Measurements from ENCODE around the gene HMOX2.

HMOX2 gene

GRCh38 chr16:4481963-4482362, 5.8 kb downstream of the HMOX2 start:
- no peak overlapping the region for H3K27ac ChIP-seq (ENCODE audit: low read length)
- no peak overlapping the region for H3K4me2 ChIP-seq (ENCODE audit: insufficient read depth, low read length)
- TF ChIP-seq CTCF (IDR thresholded peaks at IDR 0.05; ENCODE audit: borderline replicate concordance, extremely low read depth, low read length, poor library complexity, severe bottlenecking) (no peak), EZH2 (IDR thresholded peaks at IDR 0.05; ENCODE audit: borderline replicate concordance, low read depth, low read length, severe bottlenecking) (no peak)
- peaks cover 13% of the 10 kb centered on the region for H3K36me3 ChIP-seq (ENCODE audit: insufficient read depth, low read length)
- H4K20me1 ChIP-seq (ENCODE audit: insufficient read depth, low read length), result peaks cover 3% of the 10 kb centered on the region; the same call in 1 of the 2 replicates
- no peak for ATAC-seq (ENCODE audit: insufficient read depth, low read depth)
- no peaks in the 10 kb centered on the region for H3K27me3 ChIP-seq (ENCODE audit: insufficient read depth, low read length, poor library complexity)
- no peak for DNase-seq
- peaks cover 19% of the 10 kb centered on the region for H3K4me1 ChIP-seq (ENCODE audit: insufficient read depth, low read length)
- no peak overlapping the region for H3K9ac ChIP-seq (ENCODE audit: low read depth, low read length)
- no peak overlapping the region for H2AFZ ChIP-seq (ENCODE audit: low read depth, low read length)
- H3K9me3 ChIP-seq (ENCODE audit: insufficient read depth, low read length, severe bottlenecking), result no peaks in the 10 kb centered on the region
- peaks cover 51% of the 10 kb centered on the region for H3K79me2 ChIP-seq (ENCODE audit: insufficient read depth, low read length)
- H3K4me3 ChIP-seq (ENCODE audit: low read depth in 1 of 2, low read length in 2 of 2), result no peak overlapping the region

- peaks cover 27% of the 10 kb centered on the region for H3K36me3 ChIP-seq (ENCODE audit: insufficient read depth, low read length)
- TF ChIP-seq EZH2 (IDR thresholded peaks at IDR 0.05; ENCODE audit: borderline replicate concordance, low read depth, low read length, severe bottlenecking), result no peak
- no peak for TF ChIP-seq CTCF (IDR thresholded peaks at IDR 0.05; ENCODE audit: borderline replicate concordance, extremely low read depth, low read length, poor library complexity, severe bottlenecking)
- H3K27me3 ChIP-seq (ENCODE audit: insufficient read depth, low read length, poor library complexity), result no peaks in the 10 kb centered on the region
- peaks cover 11% of the 10 kb centered on the region; the same call in 1 of the 2 replicates for H4K20me1 ChIP-seq (ENCODE audit: insufficient read depth, low read length)
- no peak overlapping the region for H3K4me2 ChIP-seq (ENCODE audit: insufficient read depth, low read length)
- no peak overlapping the region for H3K27ac ChIP-seq (ENCODE audit: low read length)
- H3K9me3 ChIP-seq (ENCODE audit: insufficient read depth, low read length, severe bottlenecking), result no peaks in the 10 kb centered on the region
- ATAC-seq (ENCODE audit: insufficient read depth, low read depth) (no peak), DNase-seq (no peak)
- no peak overlapping the region for H3K9ac ChIP-seq (ENCODE audit: low read depth, low read length)
- no peak overlapping the region for H3K4me3 ChIP-seq (ENCODE audit: low read depth in 1 of 2, low read length in 2 of 2)
- peaks cover 43% of the 10 kb centered on the region for H3K79me2 ChIP-seq (ENCODE audit: insufficient read depth, low read length)
- no peak overlapping the region for H2AFZ ChIP-seq (ENCODE audit: low read depth, low read length)
- H3K4me1 ChIP-seq (ENCODE audit: insufficient read depth, low read length), result peaks cover 34% of the 10 kb centered on the region
Measured at GRCh38 chr16:4486126-4486893, 10.1 kb downstream of the HMOX2 start.

- Histone ChIP-seq H4K20me1 (ENCODE audit: insufficient read depth, low read length) (peaks cover 9% of the 10 kb centered on the region; the same call in 1 of the 2 replicates), H3K4me2 (ENCODE audit: insufficient read depth, low read length) (no peak overlapping the region), H3K36me3 (ENCODE audit: insufficient read depth, low read length) (peaks cover 27% of the 10 kb centered on the region), H3K4me3 (ENCODE audit: low read depth in 1 of 2, low read length in 2 of 2) (no peak overlapping the region), H2AFZ (ENCODE audit: low read depth, low read length) (no peak overlapping the region), H3K9me3 (ENCODE audit: insufficient read depth, low read length, severe bottlenecking) (no peaks in the 10 kb centered on the region), H3K27ac (ENCODE audit: low read length) (peak overlapping the region; percentile 67), H3K79me2 (ENCODE audit: insufficient read depth, low read length) (peaks cover 28% of the 10 kb centered on the region), H3K4me1 (ENCODE audit: insufficient read depth, low read length) (peaks cover 34% of the 10 kb centered on the region), H3K27me3 (ENCODE audit: insufficient read depth, low read length, poor library complexity) (no peaks in the 10 kb centered on the region), H3K9ac (ENCODE audit: low read depth, low read length) (no peak overlapping the region)
- TF ChIP-seq CTCF (IDR thresholded peaks at IDR 0.05; ENCODE audit: borderline replicate concordance, extremely low read depth, low read length, poor library complexity, severe bottlenecking) (no peak), EZH2 (IDR thresholded peaks at IDR 0.05; ENCODE audit: borderline replicate concordance, low read depth, low read length, severe bottlenecking) (no peak)
- DNase-seq, result no peak
- peak; percentile 29; the same call in 1 of the 3 replicates for ATAC-seq (ENCODE audit: insufficient read depth, low read depth)
Measured at GRCh38 chr16:4487955-4488498, 11.8 kb downstream of the HMOX2 start.

All from DND-41 (cell line).